GM19438 (cell line): ENCODE data around the gene POC5.
A peak's percentile ranks its signal among the peaks of the same experiment; 100 is the strongest.
"Not testable (repeated sequence)": the region's sequence is repeated elsewhere in the genome, so short reads cannot be mapped to it uniquely, and the experiment has no call there.

Source experiments
- ATAC-seq: cut with Tn5 transposase; IDR thresholded peaks from one replicate; pipeline ENCODE4 v1.9.1; 2021; ENCODE audit warnings: low read depth; ENCODE audit not compliant: unreplicated experiment

The POC5 gene, protein sequence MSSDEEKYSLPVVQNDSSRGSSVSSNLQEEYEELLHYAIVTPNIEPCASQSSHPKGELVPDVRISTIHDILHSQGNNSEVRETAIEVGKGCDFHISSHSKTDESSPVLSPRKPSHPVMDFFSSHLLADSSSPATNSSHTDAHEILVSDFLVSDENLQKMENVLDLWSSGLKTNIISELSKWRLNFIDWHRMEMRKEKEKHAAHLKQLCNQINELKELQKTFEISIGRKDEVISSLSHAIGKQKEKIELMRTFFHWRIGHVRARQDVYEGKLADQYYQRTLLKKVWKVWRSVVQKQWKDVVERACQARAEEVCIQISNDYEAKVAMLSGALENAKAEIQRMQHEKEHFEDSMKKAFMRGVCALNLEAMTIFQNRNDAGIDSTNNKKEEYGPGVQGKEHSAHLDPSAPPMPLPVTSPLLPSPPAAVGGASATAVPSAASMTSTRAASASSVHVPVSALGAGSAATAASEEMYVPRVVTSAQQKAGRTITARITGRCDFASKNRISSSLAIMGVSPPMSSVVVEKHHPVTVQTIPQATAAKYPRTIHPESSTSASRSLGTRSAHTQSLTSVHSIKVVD

GRCh38 chr5:75717082-75717922 lies at the start of gene POC5:
POC5 (minus strand) TSS chr5:75717437; CDS start chr5:75712937, 4,500 bp downstream.
- ATAC-seq: peak; percentile 93

DNA sequence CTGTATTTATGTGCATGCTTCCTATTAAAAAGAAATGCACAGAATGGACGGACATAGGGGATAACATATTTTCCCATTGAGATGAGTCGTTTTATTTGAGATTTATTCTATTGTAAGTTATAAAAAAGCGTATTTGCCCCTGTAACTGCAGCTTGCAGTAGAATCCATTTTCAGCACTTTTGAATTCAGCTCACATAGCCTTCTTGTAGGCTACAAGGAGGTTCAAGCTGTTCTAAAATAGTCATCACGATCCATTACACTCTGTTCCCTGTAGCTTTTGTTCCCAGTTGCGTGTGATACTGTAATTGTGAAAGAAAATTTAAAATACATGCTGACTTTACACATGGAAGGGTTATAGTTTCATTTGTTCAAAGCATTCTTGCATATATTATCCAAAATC lies 40.9 kb upstream of the POC5 start:
- ATAC-seq: no peak

GRCh38 chr5:75756981-75757380 lies 39.7 kb upstream of the POC5 start:
- ATAC-seq: no peak

DNA sequence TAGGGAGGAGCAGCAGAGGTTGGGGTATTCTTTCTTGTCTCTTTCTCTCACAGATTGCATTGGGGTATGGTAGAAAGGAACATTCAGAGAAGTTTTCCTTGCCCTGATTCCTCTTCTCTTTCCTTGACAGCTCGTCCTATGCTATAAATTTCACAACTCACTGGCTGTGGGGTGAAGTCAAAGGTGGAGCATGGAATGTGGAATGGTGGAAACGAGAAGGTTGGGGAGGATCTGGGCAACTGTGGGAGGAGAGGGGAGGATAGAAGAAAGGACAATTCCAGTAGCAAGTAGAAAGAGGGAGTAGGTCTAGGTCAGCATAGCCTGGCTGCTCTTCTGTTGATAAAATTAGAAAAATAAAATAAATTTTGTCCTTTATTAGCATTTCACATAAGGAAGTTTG lies 39.0 kb upstream of the POC5 start:
- no peak for ATAC-seq

- ATAC-seq: no peak
Observed at GRCh38 chr5:75753182-75753581, 35.9 kb upstream of the POC5 start.

GRCh38 chr5:75744355-75744754 lies 27.1 kb upstream of the POC5 start:
- ATAC-seq: no peak

DNA sequence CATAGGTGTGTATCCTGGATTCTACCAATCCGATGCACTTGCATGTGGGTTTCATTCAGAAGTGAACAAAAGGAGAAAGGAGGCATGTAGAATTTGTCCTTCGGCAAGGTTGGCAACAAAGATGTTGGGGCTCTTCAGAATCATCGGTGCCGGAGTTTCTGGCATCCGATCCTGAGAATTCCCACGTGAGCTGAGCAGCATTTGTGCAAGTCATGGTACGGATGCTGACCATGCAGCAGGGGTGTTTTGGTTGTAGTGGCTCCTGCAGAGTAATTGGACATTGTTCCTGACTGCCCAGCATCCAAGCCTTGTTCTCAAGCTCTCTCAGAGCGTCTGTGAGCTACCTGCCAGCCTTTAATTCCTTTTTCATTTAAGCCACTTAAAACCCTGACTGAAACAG lies 19.0 kb upstream of the POC5 start:
- no peak for ATAC-seq

- ATAC-seq: no peak
Observed at GRCh38 chr5:75734913-75735789, 17.9 kb upstream of the POC5 start.

DNA sequence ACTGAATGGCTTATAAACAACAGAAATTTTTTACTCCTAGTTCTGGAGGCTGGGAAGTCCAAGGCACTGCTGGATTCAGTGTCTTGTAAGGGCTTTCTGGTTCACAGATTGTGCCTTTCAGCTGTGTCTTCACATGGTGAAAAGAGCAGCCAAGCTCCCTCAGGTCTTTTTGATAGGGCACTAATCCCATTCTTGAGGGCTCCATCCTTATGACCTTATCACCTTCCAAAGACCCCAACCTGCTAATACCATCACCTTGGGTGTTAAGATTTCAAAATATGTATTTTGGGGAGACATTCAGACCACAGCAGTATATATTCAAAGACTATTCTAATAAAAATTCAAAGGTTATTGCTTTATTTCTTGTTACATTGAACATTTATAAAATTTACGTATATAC lies 16.5 kb upstream of the POC5 start:
- ATAC-seq: no peak

- ATAC-seq: not testable (repeated sequence)
Observed at GRCh38 chr5:75731515-75731914, 14.3 kb upstream of the POC5 start.

- no peak for ATAC-seq
Observed at GRCh38 chr5:75729321-75729720, 12.1 kb upstream of the POC5 start.

- ATAC-seq: no peak
Observed at GRCh38 chr5:75727931-75728330, 10.7 kb upstream of the POC5 start.

DNA sequence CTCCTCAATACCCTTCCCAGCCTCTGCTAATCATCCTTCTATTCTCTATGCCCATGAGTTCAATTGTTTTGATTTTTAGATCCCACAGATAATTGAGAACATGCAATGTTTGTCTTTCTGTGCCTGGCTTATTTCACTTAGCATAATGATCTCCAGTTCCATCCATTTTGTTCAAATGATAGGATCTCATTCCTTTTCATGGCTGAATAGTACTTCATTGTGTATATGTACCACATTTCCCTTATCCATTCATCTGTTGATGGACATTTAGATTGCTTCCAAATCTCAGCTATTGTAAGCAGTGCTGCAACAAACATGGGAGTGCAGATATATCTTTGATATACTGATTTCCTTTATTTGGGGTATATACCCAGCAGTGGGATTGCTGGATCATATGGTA lies 9.0 kb upstream of the POC5 start:
- ATAC-seq: not testable (repeated sequence)

- no peak for ATAC-seq
Observed at GRCh38 chr5:75723378-75723777, 6.1 kb upstream of the POC5 start.

DNA sequence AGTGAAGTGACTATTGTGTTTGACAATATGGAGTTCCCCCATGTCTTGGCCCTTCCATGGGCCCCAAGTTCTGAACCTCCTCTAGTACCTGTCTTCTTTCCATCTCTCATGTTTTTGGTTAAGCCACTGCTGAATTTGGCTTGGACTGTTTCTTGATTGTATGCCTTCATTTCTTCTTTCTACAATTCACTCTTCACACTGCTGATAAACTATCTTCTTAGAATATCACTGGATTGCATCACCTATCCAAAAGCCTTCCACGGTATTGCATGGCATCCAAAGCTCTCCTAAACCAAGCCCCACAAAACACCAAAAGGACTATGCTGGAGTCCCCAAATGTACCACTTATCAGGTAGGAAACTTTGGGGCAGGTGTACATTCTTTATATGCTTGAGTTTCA lies 4.3 kb upstream of the POC5 start:
- no peak for ATAC-seq

GRCh38 chr5:75720882-75721281 lies 3.6 kb upstream of the POC5 start:
- no peak for ATAC-seq

DNA sequence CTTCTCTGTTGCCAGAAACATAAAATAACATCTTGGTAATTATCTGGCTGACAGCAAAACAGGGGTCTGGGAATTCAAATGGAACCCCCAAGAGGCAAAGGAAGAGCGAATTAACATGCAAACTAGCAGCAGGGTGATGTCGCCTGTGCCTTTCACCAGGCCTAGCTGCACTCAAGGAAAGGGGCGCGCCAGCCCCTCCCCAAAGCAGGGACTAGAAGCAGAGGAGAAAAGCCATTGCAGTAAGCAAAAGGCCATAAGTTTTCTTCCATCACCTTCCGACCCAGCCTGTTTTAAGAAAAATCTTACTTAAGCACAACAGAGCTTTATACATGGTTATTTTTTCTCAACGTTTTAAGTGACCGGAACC lies 539 bp downstream of the POC5 start:
- ATAC-seq: peak; percentile 20

DNA sequence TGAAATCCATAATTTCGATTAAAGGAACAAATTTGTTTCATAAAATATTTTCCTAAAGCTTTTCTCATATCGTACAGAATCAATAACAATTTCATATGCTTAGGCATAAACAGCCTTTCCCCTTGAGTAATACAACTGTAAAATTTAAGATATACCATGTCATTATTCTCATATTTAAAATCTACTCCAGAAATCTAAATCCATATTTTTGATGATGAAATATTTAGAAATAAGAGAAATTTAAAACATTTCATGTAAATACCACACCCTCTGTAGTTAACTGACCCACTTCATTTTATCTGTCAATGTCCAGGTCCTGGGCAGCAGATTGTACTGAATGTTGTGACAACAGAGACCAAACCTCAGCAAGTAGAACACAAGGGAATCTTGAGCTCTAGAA lies 5.1 kb downstream of the POC5 start:
- ATAC-seq: no peak

DNA sequence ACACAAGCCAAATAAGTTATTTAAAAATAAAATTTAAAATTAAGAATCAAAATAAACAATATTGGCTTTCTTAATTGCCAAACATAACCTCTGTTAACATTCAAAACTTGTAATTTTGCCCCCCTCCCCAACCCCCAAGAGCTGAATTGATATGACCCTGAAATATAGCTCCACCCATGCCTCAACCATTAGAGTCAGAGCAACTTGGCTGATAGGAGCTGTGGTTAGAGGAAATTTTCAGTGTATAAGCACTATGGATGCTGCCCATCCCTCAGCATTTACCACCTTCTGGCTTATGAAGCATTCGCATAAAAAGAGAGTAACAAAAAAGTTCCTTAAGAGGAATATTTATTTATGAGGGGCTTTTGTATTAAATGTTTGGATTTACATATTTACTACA lies 6.1 kb downstream of the POC5 start:
- ATAC-seq: no peak

DNA sequence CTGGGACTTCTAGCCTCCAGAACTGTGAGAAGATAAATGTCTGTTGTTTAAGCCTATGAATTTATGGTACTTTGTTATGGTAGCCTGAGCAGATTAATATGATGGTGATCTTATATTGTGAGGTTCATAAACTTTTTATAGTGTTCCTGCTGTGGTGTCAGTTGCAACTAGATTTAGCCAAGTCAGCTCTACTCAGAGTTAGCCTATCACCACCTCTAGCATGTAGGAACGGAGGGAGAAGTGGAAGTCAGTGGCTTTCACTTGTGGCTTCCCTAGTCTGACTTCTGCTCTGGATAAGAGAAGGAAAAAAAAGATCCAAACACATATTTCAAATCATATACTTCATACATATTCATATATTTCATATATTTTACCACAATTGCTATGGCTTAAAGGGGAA lies 6.6 kb downstream of the POC5 start:
- ATAC-seq: no peak
